H1 (cell line): ENCODE measurements around the gene SEC61B. TPM values are rescaled to one million over a fixed set of nuclear protein-coding genes. Genes with fewer than 3 reads are reported as not detected.

Experiments
- CTCF ChIA-PET: fragments of 300-600 bp; sonication (Branson Sonifier 250); formaldehyde crosslinking; loops from one replicate; lab custom pipeline; 2021; ENCODE audit not compliant: partially characterized antibody; lab: Charles Lee
- POLR2A ChIA-PET: fragments of 300-600 bp; sonication (Branson Sonifier 250); formaldehyde crosslinking; loops from one replicate; lab custom pipeline; 2021; ENCODE audit warnings: inconsistent platforms; ENCODE audit not compliant: partially characterized antibody; lab: Charles Lee
- DNase-seq, 2 experiments: peaks; one replicate each; pipeline versions ENCODE4 v3.0.0 to v3.0.0-alpha.2; 2010 to 2022; ENCODE audit warnings: low spot score in 2 of 2, low read depth in 1 of 2, mixed read lengths in 1 of 2
- FAIRE-seq: peaks from 2 replicates; lab custom pipeline; 2011; peaks lifted over from hg19 to GRCh38; lab: Jason Lieb, UNC
- H2AFZ ChIP-seq: 2 replicates; pipeline ENCODE4 v1.8.1; 2012; ENCODE audit warnings: low read length, inconsistent platforms
- H2AK5ac ChIP-seq: 2 replicates; pipeline ENCODE4 v1.6.1; 2013; ENCODE audit warnings: low read depth, low read length
- H2BK120ac ChIP-seq: replicated peaks from 2 replicates; pipeline ENCODE3; 2013; ENCODE audit warnings: low read depth, low read length, inconsistent platforms
- H2BK12ac ChIP-seq: 2 replicates; pipeline ENCODE4 v1.6.1; 2013; ENCODE audit warnings: low read depth, low read length
- H2BK15ac ChIP-seq: 2 replicates; pipeline ENCODE4 v1.6.1; 2013; ENCODE audit warnings: low read length
- H2BK20ac ChIP-seq: 2 replicates; pipeline ENCODE4 v1.6.1; 2013; ENCODE audit warnings: low read length
- H2BK5ac ChIP-seq: 2 replicates; pipeline ENCODE4 v1.6.1; 2013; ENCODE audit warnings: low read depth, low read length
- H3K14ac ChIP-seq: 2 replicates; pipeline ENCODE4 v1.6.1; 2013; ENCODE audit warnings: inconsistent platforms; ENCODE audit not compliant: insufficient read length
- H3K18ac ChIP-seq: 2 replicates; pipeline ENCODE4 v1.6.1; 2013; ENCODE audit warnings: low read length; ENCODE audit errors: extremely low read depth
- H3K23ac ChIP-seq: 2 replicates; pipeline ENCODE4 v1.6.1; 2013; ENCODE audit warnings: inconsistent platforms; ENCODE audit not compliant: insufficient read length
- H3K23me2 ChIP-seq: 2 replicates; pipeline ENCODE4 v1.6.1; 2013; ENCODE audit warnings: low read depth, low read length
- H3K27ac ChIP-seq: 2 replicates; pipeline ENCODE4 v1.6.1; 2011; ENCODE audit warnings: low read depth, low read length, inconsistent platforms
- H3K27me3 ChIP-seq, 4 experiments: replicated peaks in 1 of 4; 1 replicate in 1 of 4; 2 replicates in 3 of 4; pipeline versions ENCODE4 v1.6.1 to v1.8.1; 2011 to 2013; ENCODE audit warnings: low read length in 3 of 4, mild to moderate bottlenecking in 3 of 4, inconsistent platforms in 2 of 4, mixed read lengths in 2 of 4, moderate library complexity in 1 of 4; ENCODE audit not compliant: control insufficient read depth in 3 of 4, insufficient read depth in 3 of 4; ENCODE audit errors: extremely low read depth in 1 of 4
- H3K36me3 ChIP-seq, 4 experiments: 2 replicates each; pipeline versions ENCODE4 v1.6.1 to v1.8.1; 2011 to 2013; ENCODE audit warnings: mild to moderate bottlenecking in 4 of 4, low read length in 3 of 4, moderate library complexity in 2 of 4, control low read depth in 1 of 4, inconsistent platforms in 1 of 4; ENCODE audit not compliant: insufficient read depth in 4 of 4, control insufficient read depth in 2 of 4
- H3K4ac ChIP-seq: replicated peaks from 2 replicates; pipeline ENCODE3; 2013; ENCODE audit warnings: low read length, low read depth, mixed read lengths, inconsistent platforms; ENCODE audit not compliant: insufficient read length
- H3K4me1 ChIP-seq, 4 experiments: replicated peaks in 1 of 4; 1 replicate in 1 of 4; 2 replicates in 3 of 4; pipeline versions ENCODE4 v1.6.1 to v1.8.1; 2011 to 2013; ENCODE audit warnings: low read length in 3 of 4, inconsistent platforms in 2 of 4, mixed read lengths in 1 of 4; ENCODE audit not compliant: insufficient read depth in 4 of 4, control insufficient read depth in 3 of 4
- H3K4me2 ChIP-seq, 2 experiments: 2 replicates each; pipeline versions ENCODE4 v1.6.1 to v1.8.1; 2011 to 2013; ENCODE audit warnings: low read depth in 2 of 2, low read length in 2 of 2, control low read depth in 1 of 2, inconsistent platforms in 1 of 2, mild to moderate bottlenecking in 1 of 2; ENCODE audit not compliant: insufficient read depth in 1 of 2
- H3K4me3 ChIP-seq, 4 experiments: fragments of 200-600, 300-600 bp in 1 of 4; sonication (generic), shearing (Covaris generic), sonication (Bioruptor Twin) in 1 of 4; 2 replicates each; pipeline versions ENCODE4 v1.5.1 to v1.8.1; 2011 to 2016; ENCODE audit warnings: low read length in 4 of 4, low read depth in 3 of 4, control low read depth in 2 of 4, inconsistent platforms in 2 of 4, mild to moderate bottlenecking in 2 of 4, mixed read lengths in 1 of 4, moderate library complexity in 1 of 4; ENCODE audit not compliant: insufficient read depth in 2 of 4; ENCODE audit errors: extremely low read depth in 1 of 4
- H3K56ac ChIP-seq: replicated peaks from 2 replicates; pipeline ENCODE3; 2013; ENCODE audit warnings: low read depth, mild to moderate bottlenecking, mixed read lengths, low read length, inconsistent platforms; ENCODE audit not compliant: insufficient read length
- H3K79me1 ChIP-seq: 2 replicates; pipeline ENCODE4 v1.6.1; 2013; ENCODE audit warnings: low read depth, low read length, control low read depth
- H3K79me2 ChIP-seq, 2 experiments: 2 replicates each; pipeline versions ENCODE4 v1.6.1 to v1.8.1; 2012 to 2013; ENCODE audit warnings: low read length in 2 of 2, mild to moderate bottlenecking in 2 of 2, inconsistent platforms in 1 of 2; ENCODE audit not compliant: insufficient read depth in 2 of 2, control insufficient read depth in 1 of 2
- H3K9ac ChIP-seq, 4 experiments: replicated peaks in 1 of 4; 1 replicate in 1 of 4; 2 replicates in 3 of 4; pipeline versions ENCODE4 v1.6.1 to v1.8.1; 2011 to 2013; ENCODE audit warnings: low read depth in 3 of 4, low read length in 3 of 4, control low read depth in 2 of 4, mild to moderate bottlenecking in 2 of 4, moderate library complexity in 2 of 4, inconsistent platforms in 1 of 4; ENCODE audit errors: extremely low read depth in 1 of 4
- H3K9me3 ChIP-seq, 2 experiments: 2 replicates each; pipeline versions ENCODE4 v1.6.1 to v1.8.1; 2012 to 2013; ENCODE audit warnings: mild to moderate bottlenecking in 2 of 2, moderate library complexity in 2 of 2, control low read depth in 1 of 2, inconsistent platforms in 1 of 2, low read depth in 1 of 2, low read length in 1 of 2, mixed read lengths in 1 of 2; ENCODE audit not compliant: insufficient read depth in 2 of 2
- H4K20me1 ChIP-seq, 2 experiments: replicated peaks in 1 of 2; 2 replicates each; pipeline versions ENCODE3 to v1.8.1; 2011 to 2013; ENCODE audit warnings: inconsistent platforms in 2 of 2, low read length in 2 of 2, mild to moderate bottlenecking in 1 of 2; ENCODE audit not compliant: insufficient read depth in 2 of 2, control insufficient read depth in 1 of 2
- H4K5ac ChIP-seq: 2 replicates; pipeline ENCODE4 v1.6.1; 2013; ENCODE audit warnings: low read length, low read depth, mixed read lengths, inconsistent platforms; ENCODE audit not compliant: insufficient read length
- H4K8ac ChIP-seq: 2 replicates; pipeline ENCODE4 v1.8.0; 2013; ENCODE audit warnings: mild to moderate bottlenecking, moderate library complexity, low read length, inconsistent platforms; ENCODE audit not compliant: insufficient read depth; ENCODE audit errors: extremely low read depth
- H4K91ac ChIP-seq: replicated peaks from 2 replicates; pipeline ENCODE3; 2013; ENCODE audit warnings: low read length, mixed read lengths, inconsistent platforms; ENCODE audit not compliant: insufficient read length
- BCL11A ChIP-seq, 2 experiments: IDR thresholded peaks; one replicate each; pipeline ENCODE4 v1.6.1; 2011; ENCODE audit warnings: low read depth in 2 of 2, low read length in 2 of 2, mild to moderate bottlenecking in 2 of 2
- CREB1 ChIP-seq: IDR thresholded peaks from 2 replicates; pipeline ENCODE4 v1.6.1; 2012; ENCODE audit warnings: inconsistent platforms
- CTBP2 ChIP-seq: IDR thresholded peaks from 2 replicates; pipeline ENCODE4 v1.7.0; 2011; ENCODE audit warnings: borderline replicate concordance, mild to moderate bottlenecking, moderate library complexity, mixed read lengths, low read length; ENCODE audit not compliant: insufficient read depth, insufficient read length
- EP300 ChIP-seq, 2 experiments: IDR thresholded peaks; 1 replicate in 1 of 2; 2 replicates in 1 of 2; pipeline ENCODE4 v1.6.1; 2011 to 2012; ENCODE audit warnings: low read depth in 2 of 2, low read length in 2 of 2, mild to moderate bottlenecking in 2 of 2, borderline replicate concordance in 1 of 2, inconsistent platforms in 1 of 2, moderate library complexity in 1 of 2
- FOSL1 ChIP-seq: IDR thresholded peaks from 2 replicates; pipeline ENCODE4 v1.6.1; 2011; ENCODE audit warnings: mild to moderate bottlenecking, low read depth, low read length, moderate library complexity; ENCODE audit not compliant: insufficient read depth
- NANOG ChIP-seq: IDR thresholded peaks from 2 replicates; pipeline ENCODE4 v1.6.1; 2011; ENCODE audit warnings: low read length, low read depth, mild to moderate bottlenecking, inconsistent platforms; ENCODE audit not compliant: insufficient read depth, poor library complexity, severe bottlenecking
- SAP30 ChIP-seq: fragments of 300-600 bp; sonication (generic); IDR thresholded peaks from 2 replicates; pipeline ENCODE4 v1.7.1; 2012; ENCODE audit warnings: low read length, moderate library complexity, mild to moderate bottlenecking, inconsistent platforms; ENCODE audit not compliant: insufficient read depth, insufficient replicate concordance
- SIX5 ChIP-seq: IDR thresholded peaks from 2 replicates; pipeline ENCODE4 v1.6.1; 2011; ENCODE audit warnings: mild to moderate bottlenecking, low read depth, low read length
- TBP ChIP-seq: IDR thresholded peaks from 2 replicates; pipeline ENCODE4 v1.6.1; 2011; ENCODE audit warnings: low read depth, low read length, improper control_type of control experiment
- WGBS, 2 experiments: shearing (Covaris generic) in 1 of 2; methylation state at CpG; one replicate each; pipeline versions ENCODE4 v1.1.6 to v1.1.7; 2013 to 2015; ENCODE audit warnings: low lambda C conversion rate in 2 of 2, mixed read lengths in 2 of 2, inconsistent platforms in 1 of 2, low coverage in 1 of 2, missing lambda C conversion rate in 1 of 2; ENCODE audit not compliant: insufficient replicate concordance in 2 of 2, insufficient coverage in 1 of 2, insufficient read length in 1 of 2; ENCODE audit errors: extremely low coverage in 1 of 2, missing lambda C conversion rate in 1 of 2; 5-methylcytosine and 5-hydroxymethylcytosine counted together
- polyA plus RNA-seq, 7 experiments: library from polyadenylated mRNA; depleted of rRNA in 3 of 7; stranded (reverse) in 5 of 7; unstranded in 2 of 7; fragments of >200 nt in 5 of 7; fragments of 200-250 nt in 2 of 7; gene quantifications; 1 replicate in 5 of 7; 2 replicates in 1 of 7; 4 replicates in 1 of 7; pipeline versions ENCODE4 v1.2.1 to v1.2.3, GENCODE V29; 2011 to 2013; ENCODE audit warnings: missing spikeins in 2 of 7, mixed read lengths in 2 of 7
- total RNA-seq: library from RNA; stranded (reverse); fragmentation: NEBNext Ultra II Directional; extraction: Animal tissue kit (Norgen Biotek cat#: 25700); gene quantifications from 2 replicates; pipeline ENCODE4 v1.2.1, GENCODE V29; 2021

SEC61B gene
- total and polyA plus RNA-seq, 2 of the 8 experiments (the other 6 are each of a cell fraction or from before 2014, with no cell fraction given) = 155 to 379 TPM

- ChIA-PET CTCF (interaction anchor here (1.2 to 9.9 kb wide), 3 partner anchors 11 to 32 kb away, joined by 3 to 105 read pairs (median 14); no protein-coding TSS in a partner anchor), POLR2A (no interaction called here)
- Histone ChIP-seq H3K79me1 (no peaks in the 10 kb centered on the region), H4K8ac (no peak overlapping the region), H3K36me3 (no peaks in the 10 kb centered on the region), H3K23me2 (no peaks in the 10 kb centered on the region), H2BK15ac (no peak overlapping the region), H2BK12ac (no peak overlapping the region), H2AK5ac (no peak overlapping the region), H3K4me3 (no peak overlapping the region), H3K14ac (no peak overlapping the region), H3K4me1 (0 out of 7 replicates have a peak, but pooled peaks cover 0 to 1% (median 0%) of the 10 kb centered on the region in 4 experiments), H3K9me3 (no peaks in the 10 kb centered on the region), H3K23ac (no peak overlapping the region), H2BK20ac (no peak overlapping the region), H3K27ac (no peak overlapping the region), H3K9ac (no peak overlapping the region), H4K20me1 (no peaks in the 10 kb centered on the region), H2AFZ (no peak overlapping the region), H2BK5ac (no peak overlapping the region), H3K56ac (no peak overlapping the region), H3K27me3 (no peaks in the 10 kb centered on the region), H3K4me2 (no peak overlapping the region), H3K18ac (no peak overlapping the region), H4K5ac (no peak overlapping the region), H3K79me2 (no peaks in the 10 kb centered on the region), H4K91ac (no peak overlapping the region), H2BK120ac (no peak overlapping the region), H3K4ac (no peak overlapping the region)
- 85% methylated on average over 8 of the region's 8 CpGs; no CpG with 5 or more reads in 1 of the 2 experiments for whole genome bisulfite sequencing, 2 experiments
- TF ChIP-seq CREB1 (no peak), EP300 (IDR thresholded peaks at IDR 0.05; ENCODE audit: borderline replicate concordance in 1 of 2, low read depth in 2 of 2, low read length in 2 of 2) (no peak), FOSL1 (no peak), BCL11A (IDR thresholded peaks at IDR 0.05; ENCODE audit: low read depth in 2 of 2, low read length in 2 of 2) (no peak), TBP (no peak), NANOG (no peak), CTBP2 (no peak), SIX5 (no peak), SAP30 (no peak)
- no peak for DNase-seq
- FAIRE-seq = no peak
Observed at GRCh38 chr9:99199938-99200539, 22.0 kb upstream of the SEC61B start.
